ENCODE measurements around the gene CFAP65. TPM values are rescaled to one million over a fixed set of nuclear protein-coding genes. Genes with fewer than 3 reads are reported as not detected.

The CFAP65 gene
- total and polyA plus RNA-seq, 2 of the 13 experiments (the other 11 are each of a cell fraction or from before 2014, with no cell fraction given): 0.05 TPM; not detected in 1

- TF ChIP-seq ZFY (CRISPR knock-in tag; IDR thresholded peaks at IDR 0.05) (no peak), ZNF672 (CRISPR knock-in tag; IDR thresholded peaks at IDR 0.05) (no peak), SIN3B (IDR thresholded peaks at IDR 0.05; ENCODE audit: low read length) (no peak)
- ATAC-seq: no peak
- Histone ChIP-seq H3K9me3 (ENCODE audit: low read length) (no peaks in the 10 kb centered on the region), H3K4me2 (ENCODE audit: low read depth, low read length) (no peak overlapping the region), H3K79me2 (ENCODE audit: insufficient read depth, low read length) (no peaks in the 10 kb centered on the region), H3K27me3 (ENCODE audit: control insufficient read depth in 1 of 2, insufficient read depth in 2 of 2, low read length in 2 of 2) (peaks cover 8 to 46% of the 10 kb centered on the region in 2 experiments), H3K4me1 (ENCODE audit: insufficient read depth, low read length) (peaks cover 14% of the 10 kb centered on the region), H4K20me1 (ENCODE audit: insufficient read depth, low read length) (peaks cover 4% of the 10 kb centered on the region; the same call in 1 of the 2 replicates), H3K36me3 (replicated peaks in 1 of 2; ENCODE audit: control insufficient read depth in 1 of 2, insufficient read depth in 2 of 2, low read length in 2 of 2) (no peaks in the 10 kb centered on the region), H2AFZ (ENCODE audit: low read length) (no peak overlapping the region), H3K27ac (ENCODE audit: extremely low read length, insufficient read depth, low read length) (no peak overlapping the region), H3K4me3 (replicated peaks in 1 of 3; ENCODE audit: insufficient read depth in 1 of 3, low read depth in 2 of 3, low read length in 3 of 3) (no peak overlapping the region), H3K9ac (ENCODE audit: insufficient read depth, low read depth, low read length) (no peak overlapping the region)
- 95% methylated on average over 2 of the region's 2 CpGs for WGBS (ENCODE audit: low lambda C conversion rate)
- intact Hi-C loops (cut with micrococcal nuclease; ENCODE audit: unreplicated experiment) (no loop called here), in situ Hi-C loops (cut with HindIII; ENCODE audit: extremely low pct_ligation_motif_present, low pct_unique_long_range_greater_than_20kb) (no loop called here)
- no peak for FAIRE-seq
- no TSS peak for BruUV-seq (replicated peaks)
- POLR2A ChIA-PET: no interaction called here
- no peak for DNase-seq (ENCODE audit: low spot score)
- CTCF ChIA-PET (ENCODE audit: low intra/inter-chr PET ratio, low total read pairs): no interaction called here
These were observed 5.4 kb downstream of the CFAP65 start for GRCh38 chr2:219035942-219036341.

- TF ChIP-seq NFE2L1 (CRISPR knock-in tag; IDR thresholded peaks at IDR 0.05; ENCODE audit: borderline replicate concordance): no peak
- TF ChIP-seq FIP1L1 (IDR thresholded peaks at IDR 0.05; ENCODE audit: borderline replicate concordance, insufficient read depth, low read depth, low read length): no peak
- TF ChIP-seq NCOA1 (CRISPR knock-in tag; IDR thresholded peaks at IDR 0.05): no peak
- no peak for TF ChIP-seq ATF7 (IDR thresholded peaks at IDR 0.05)
- TF ChIP-seq ATF7 (CRISPR knock-in tag; IDR thresholded peaks at IDR 0.05): no peak
- TF ChIP-seq HOMEZ (CRISPR knock-in tag; IDR thresholded peaks at IDR 0.05; ENCODE audit: low read depth): no peak
- no peak for TF ChIP-seq ONECUT2 (CRISPR knock-in tag; IDR thresholded peaks at IDR 0.05)
- TF ChIP-seq ZNF501 (CRISPR knock-in tag; IDR thresholded peaks at IDR 0.05): no peak
- in situ Hi-C loops (cut with HindIII; ENCODE audit: extremely low pct_ligation_motif_present, low pct_unique_long_range_greater_than_20kb) (no loop called here), intact Hi-C loops (cut with micrococcal nuclease; ENCODE audit: unreplicated experiment) (no loop called here)
- H3K27me3 ChIP-seq (ENCODE audit: control insufficient read depth in 1 of 2, insufficient read depth in 2 of 2, low read length in 2 of 2): peaks cover 9 to 48% of the 10 kb centered on the region in 2 experiments; a peak in 4 of 5 replicates
- no peaks in the 10 kb centered on the region for H3K36me3 ChIP-seq (replicated peaks in 1 of 2; ENCODE audit: control insufficient read depth in 1 of 2, insufficient read depth in 2 of 2, low read length in 2 of 2)
- ATAC-seq: no peak
- DNase-seq (ENCODE audit: low spot score): no peak
- POLR2A ChIA-PET: no interaction called here
- H3K9ac ChIP-seq (ENCODE audit: insufficient read depth, low read depth, low read length): no peak overlapping the region
- H3K9me3 ChIP-seq (ENCODE audit: low read length): no peaks in the 10 kb centered on the region
- WGBS (ENCODE audit: low lambda C conversion rate): 7% methylated on average over 6 of the region's 6 CpGs
- H3K4me1 ChIP-seq (ENCODE audit: insufficient read depth, low read length): peaks cover 14% of the 10 kb centered on the region
- no peak overlapping the region for H3K4me3 ChIP-seq (replicated peaks in 1 of 3; ENCODE audit: insufficient read depth in 1 of 3, low read depth in 2 of 3, low read length in 3 of 3)
- H3K4me2 ChIP-seq (ENCODE audit: low read depth, low read length): no peak overlapping the region
- no TSS peak for BruUV-seq (replicated peaks)
- H3K79me2 ChIP-seq (ENCODE audit: insufficient read depth, low read length): no peaks in the 10 kb centered on the region
- no peak overlapping the region for H3K27ac ChIP-seq (ENCODE audit: extremely low read length, insufficient read depth, low read length)
- no peak for FAIRE-seq
- no peak overlapping the region for H2AFZ ChIP-seq (ENCODE audit: low read length)
- H4K20me1 ChIP-seq (ENCODE audit: insufficient read depth, low read length): peaks cover 9% of the 10 kb centered on the region; the same call in 1 of the 2 replicates
- CTCF ChIA-PET (ENCODE audit: low intra/inter-chr PET ratio, low total read pairs): no interaction called here
These were observed 6.5 kb downstream of the CFAP65 start for GRCh38 chr2:219034823-219035222.

All from HepG2 (cell line).